Osteoblast (primary cell): ENCODE results near the gene LRMDA. TPM values are rescaled to one million over a fixed set of nuclear protein-coding genes. Genes with fewer than 3 reads are reported as not detected.

Experiments
- DNase-seq: peaks from one replicate; pipeline ENCODE4 v3.0.0; 2011; ENCODE audit warnings: low spot score, mixed read lengths; ENCODE audit not compliant: insufficient read length; ENCODE audit errors: missing footprints
- H2AFZ ChIP-seq: 2 replicates; pipeline ENCODE4 v1.6.0; 2011; ENCODE audit warnings: mild to moderate bottlenecking, low read length
- H3K27ac ChIP-seq: 2 replicates; pipeline ENCODE4 v1.5.1; 2011; ENCODE audit warnings: mild to moderate bottlenecking, low read depth, low read length, moderate library complexity
- H3K27me3 ChIP-seq: 2 replicates; pipeline ENCODE4 v1.6.0; 2012; ENCODE audit warnings: mild to moderate bottlenecking, control low read depth, inconsistent platforms, low read length, moderate library complexity; ENCODE audit not compliant: insufficient read depth
- H3K36me3 ChIP-seq: 2 replicates; pipeline ENCODE4 v1.5.1; 2011; ENCODE audit warnings: mild to moderate bottlenecking, low read length, control low read depth, moderate library complexity; ENCODE audit not compliant: insufficient read depth
- H3K4me1 ChIP-seq: 2 replicates; pipeline ENCODE4 v1.5.1; 2011; ENCODE audit warnings: mild to moderate bottlenecking, low read length, control low read depth, moderate library complexity; ENCODE audit not compliant: insufficient read depth
- H3K4me2 ChIP-seq: 2 replicates; pipeline ENCODE4 v1.6.0; 2011; ENCODE audit warnings: mild to moderate bottlenecking, low read length; ENCODE audit not compliant: insufficient read depth
- H3K4me3 ChIP-seq: fragments of 200-600 bp; sonication (generic); 3 replicates; pipeline ENCODE4 v1.5.1; 2012; ENCODE audit warnings: mild to moderate bottlenecking, low read length, inconsistent platforms; ENCODE audit not compliant: insufficient read depth
- H3K79me2 ChIP-seq: 2 replicates; pipeline ENCODE4 v1.6.0; 2012; ENCODE audit warnings: mild to moderate bottlenecking, low read length, control low read depth, inconsistent platforms; ENCODE audit not compliant: insufficient read depth
- H3K9me3 ChIP-seq: 2 replicates; pipeline ENCODE4 v1.5.1; 2011; ENCODE audit warnings: low read depth, low read length, control low read depth
- H4K20me1 ChIP-seq: 2 replicates; pipeline ENCODE4 v1.6.0; 2012; ENCODE audit warnings: mild to moderate bottlenecking, low read length, control low read depth; ENCODE audit not compliant: insufficient read depth
- total RNA-seq: library from RNA; depleted of rRNA; stranded (reverse); fragments of >200 nt; gene quantifications from 2 replicates; pipeline ENCODE4 v1.2.3, GENCODE V29; 2012
- TF ChIP-seq, protein P1 (sequence below): IDR thresholded peaks from 2 replicates; pipeline ENCODE4 v1.5.1; 2011; ENCODE audit warnings: mild to moderate bottlenecking, low read depth, low read length, moderate library complexity; ENCODE audit errors: extremely low read depth

The LRMDA gene
- total RNA-seq, 1 donor = 18.5 TPM

DNA sequence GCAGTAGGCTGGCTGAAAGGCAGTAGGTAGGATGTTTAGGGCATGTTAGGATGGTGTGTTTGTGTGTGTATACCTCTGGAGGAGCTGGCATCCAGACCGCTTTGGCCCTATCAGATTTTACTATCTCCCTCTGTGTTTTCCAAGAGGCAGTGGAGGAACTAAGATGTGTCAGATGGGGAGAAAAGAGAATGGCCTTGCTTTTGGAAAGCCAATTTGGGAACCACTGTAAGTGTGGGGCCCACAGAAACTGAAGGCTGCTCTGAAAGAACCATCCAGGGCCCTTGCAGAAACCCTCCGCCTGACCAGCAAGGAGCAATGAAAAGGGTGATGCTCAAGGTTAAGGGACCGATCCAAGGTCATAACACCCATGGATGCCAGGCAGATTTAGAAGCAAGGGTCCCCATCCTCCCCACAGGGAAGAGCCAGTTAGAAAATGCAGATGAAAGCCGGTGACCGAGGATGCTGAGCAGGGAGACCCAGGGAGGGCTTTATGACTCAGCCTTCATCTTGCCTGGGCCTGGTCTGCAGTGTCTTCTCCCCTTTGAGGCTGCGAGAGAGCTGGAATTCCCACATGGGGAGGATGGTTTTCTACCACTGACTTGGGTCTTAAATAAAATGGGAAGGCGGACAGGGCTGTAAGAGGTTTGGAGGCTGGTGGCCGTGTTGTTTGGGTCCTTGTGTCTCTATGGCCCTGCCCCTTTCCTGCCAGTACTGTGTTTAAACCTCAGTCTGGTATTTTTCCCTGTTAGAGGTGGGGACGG, 275.8 kb downstream of the LRMDA start:
- H3K4me1 ChIP-seq = no peaks in the 10 kb centered on the region
- TF ChIP-seq, protein P1, sequence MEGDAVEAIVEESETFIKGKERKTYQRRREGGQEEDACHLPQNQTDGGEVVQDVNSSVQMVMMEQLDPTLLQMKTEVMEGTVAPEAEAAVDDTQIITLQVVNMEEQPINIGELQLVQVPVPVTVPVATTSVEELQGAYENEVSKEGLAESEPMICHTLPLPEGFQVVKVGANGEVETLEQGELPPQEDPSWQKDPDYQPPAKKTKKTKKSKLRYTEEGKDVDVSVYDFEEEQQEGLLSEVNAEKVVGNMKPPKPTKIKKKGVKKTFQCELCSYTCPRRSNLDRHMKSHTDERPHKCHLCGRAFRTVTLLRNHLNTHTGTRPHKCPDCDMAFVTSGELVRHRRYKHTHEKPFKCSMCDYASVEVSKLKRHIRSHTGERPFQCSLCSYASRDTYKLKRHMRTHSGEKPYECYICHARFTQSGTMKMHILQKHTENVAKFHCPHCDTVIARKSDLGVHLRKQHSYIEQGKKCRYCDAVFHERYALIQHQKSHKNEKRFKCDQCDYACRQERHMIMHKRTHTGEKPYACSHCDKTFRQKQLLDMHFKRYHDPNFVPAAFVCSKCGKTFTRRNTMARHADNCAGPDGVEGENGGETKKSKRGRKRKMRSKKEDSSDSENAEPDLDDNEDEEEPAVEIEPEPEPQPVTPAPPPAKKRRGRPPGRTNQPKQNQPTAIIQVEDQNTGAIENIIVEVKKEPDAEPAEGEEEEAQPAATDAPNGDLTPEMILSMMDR = no peak
- no peaks in the 10 kb centered on the region for H3K9me3 ChIP-seq
- no peak for DNase-seq
- H2AFZ ChIP-seq = no peak overlapping the region
- no peaks in the 10 kb centered on the region for H3K36me3 ChIP-seq
- no peaks in the 10 kb centered on the region for H3K27me3 ChIP-seq
- no peak overlapping the region for H3K4me3 ChIP-seq
- no peaks in the 10 kb centered on the region for H3K79me2 ChIP-seq
- H4K20me1 ChIP-seq = no peaks in the 10 kb centered on the region
- H3K27ac ChIP-seq = no peak overlapping the region
- no peak overlapping the region for H3K4me2 ChIP-seq

DNA sequence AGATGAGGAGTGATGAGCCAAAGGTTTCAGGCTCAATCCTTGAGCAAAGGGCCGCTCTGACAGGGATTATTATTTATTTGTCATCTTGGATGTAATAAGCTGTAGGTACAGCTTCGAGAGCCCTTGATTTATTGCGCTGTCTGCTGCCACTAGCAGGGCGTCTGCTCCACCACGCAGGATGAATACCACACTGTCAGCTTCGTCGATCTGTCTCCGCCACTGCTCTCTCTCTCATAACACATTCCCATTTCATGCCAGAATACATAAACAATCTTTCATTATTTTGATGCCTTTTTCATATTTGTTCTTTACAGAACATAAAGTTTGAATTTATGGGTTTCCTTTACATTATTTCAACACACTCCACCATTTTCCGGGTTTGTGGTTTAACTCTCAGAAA, 276.6 kb downstream of the LRMDA start:
- Histone ChIP-seq H3K27me3 (peaks cover 1% of the 10 kb centered on the region), H3K36me3 (no peaks in the 10 kb centered on the region), H3K4me1 (no peaks in the 10 kb centered on the region), H3K27ac (no peak overlapping the region), H4K20me1 (no peaks in the 10 kb centered on the region), H3K4me2 (no peak overlapping the region), H3K9me3 (no peaks in the 10 kb centered on the region), H3K79me2 (no peaks in the 10 kb centered on the region), H2AFZ (no peak overlapping the region), H3K4me3 (no peak overlapping the region)
- TF ChIP-seq, protein P1 = no peak
- DNase-seq = no peak

DNA sequence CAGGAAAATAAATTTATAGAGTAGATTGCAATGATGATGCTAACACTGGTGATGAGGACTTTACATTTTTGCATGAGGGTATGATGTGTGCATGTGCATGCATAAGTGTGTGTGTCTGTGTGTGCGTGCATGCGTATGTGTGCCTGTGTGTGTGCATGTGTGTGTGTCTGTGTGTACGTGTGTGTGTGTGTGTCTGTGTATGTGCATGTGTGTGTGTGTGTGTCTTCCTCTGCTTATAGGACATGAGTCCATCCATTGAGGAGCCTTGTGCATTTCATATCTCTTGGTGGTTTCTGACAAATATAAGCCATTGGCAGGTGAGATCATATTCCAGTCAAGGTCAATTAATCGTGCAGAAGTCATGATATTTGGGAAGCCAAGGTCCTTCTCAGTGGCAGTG, 277.8 kb downstream of the LRMDA start:
- Histone ChIP-seq H3K27ac (no peak overlapping the region), H3K4me2 (no peak overlapping the region), H3K27me3 (peaks cover 6% of the 10 kb centered on the region), H3K4me1 (no peaks in the 10 kb centered on the region), H3K79me2 (no peaks in the 10 kb centered on the region), H4K20me1 (no peaks in the 10 kb centered on the region), H3K36me3 (no peaks in the 10 kb centered on the region), H3K9me3 (no peaks in the 10 kb centered on the region), H2AFZ (no peak overlapping the region), H3K4me3 (no peak overlapping the region)
- TF ChIP-seq, protein P1 = no peak
- no peak for DNase-seq

DNA sequence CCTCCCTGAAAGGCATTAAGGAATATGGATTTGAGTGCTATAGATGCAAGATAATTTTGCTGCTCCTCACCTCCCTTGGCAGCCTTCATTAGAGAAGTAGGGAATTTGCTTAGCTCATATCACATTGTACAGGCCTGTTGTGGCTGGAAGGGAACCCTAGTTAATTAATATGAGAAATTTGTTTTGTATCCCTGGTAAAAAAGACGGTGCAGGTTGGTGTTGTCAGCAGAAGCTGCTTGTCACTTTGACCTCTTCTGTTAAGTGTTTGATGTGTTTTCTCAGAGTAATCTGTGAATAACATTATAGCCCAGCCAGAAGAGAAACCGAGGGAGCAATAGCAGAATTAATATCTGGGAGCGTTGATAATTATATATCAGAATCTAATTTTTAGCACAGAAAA, 278.4 kb downstream of the LRMDA start:
- H3K9me3 ChIP-seq = no peaks in the 10 kb centered on the region
- no peak overlapping the region for H3K27ac ChIP-seq
- no peaks in the 10 kb centered on the region for H3K36me3 ChIP-seq
- TF ChIP-seq, protein P1 = no peak
- peaks cover 9% of the 10 kb centered on the region for H3K27me3 ChIP-seq
- H3K4me1 ChIP-seq = no peaks in the 10 kb centered on the region
- no peak overlapping the region for H3K4me3 ChIP-seq
- no peak overlapping the region for H2AFZ ChIP-seq
- no peaks in the 10 kb centered on the region for H4K20me1 ChIP-seq
- H3K79me2 ChIP-seq = no peaks in the 10 kb centered on the region
- H3K4me2 ChIP-seq = no peak overlapping the region
- DNase-seq = no peak
